B cell (primary cell): ENCODE results near the gene ATXN3L.

ENCODE experiments used
- CTCF ChIP-seq: fragments of 200-600 bp; IDR thresholded peaks from one replicate; pipeline ENCODE4 v1.8.0; 2022; ENCODE audit warnings: antibody characterized with exemption, mild to moderate bottlenecking
- EZH2 ChIP-seq: IDR thresholded peaks from 2 replicates; pipeline ENCODE4 v1.6.1; 2012; ENCODE audit warnings: borderline replicate concordance, low read depth, mild to moderate bottlenecking, moderate library complexity, low read length; ENCODE audit not compliant: insufficient read depth, poor library complexity, severe bottlenecking

GRCh38 chrX:13272426-13272825 lies 47.4 kb downstream of the ATXN3L start:
- TF ChIP-seq CTCF (no peak), EZH2 (no peak)
